SK-N-SH treated with all-trans-retinoic acid at 6 μM for 48 hours (cell line): ENCODE data around the gene UNCX.

Source experiments
- ATAC-seq: fragments of 200-7000 bp; cut with Tn5 transposase; 3 replicates; pipeline ENCODE4 v1.9.1; 2020; ENCODE audit warnings: mild to moderate bottlenecking, moderate library complexity
- ARNTL ChIP-seq: fragments of 450-650 bp; formaldehyde crosslinking; IDR thresholded peaks from 2 replicates; pipeline ENCODE4 v1.5.0; 2020; ENCODE audit warnings: low read depth, mild to moderate bottlenecking, moderate library complexity, borderline replicate concordance
- CREB5 ChIP-seq: fragments of 250-450 bp; sonication (Bioruptor Pico); IDR thresholded peaks from 2 replicates; pipeline ENCODE4 v1.5.1; 2020; ENCODE audit warnings: low read depth, mild to moderate bottlenecking, moderate library complexity
- CSRNP3 ChIP-seq: fragments of 250-450 bp; sonication (Bioruptor Pico); IDR thresholded peaks from 2 replicates; pipeline ENCODE4 v1.5.1; 2021; ENCODE audit warnings: mild to moderate bottlenecking, moderate library complexity
- ESRRG ChIP-seq: fragments of 250-450 bp; sonication (Bioruptor Pico); IDR thresholded peaks from 2 replicates; pipeline ENCODE4 v1.6.1; 2021; ENCODE audit warnings: mild to moderate bottlenecking
- GLIS3 ChIP-seq: fragments of 250-450 bp; sonication (Bioruptor Pico); IDR thresholded peaks from 2 replicates; pipeline ENCODE4 v1.5.0; 2020; ENCODE audit warnings: mild to moderate bottlenecking, moderate library complexity
- ISL1 ChIP-seq: fragments of 250-450 bp; sonication (Bioruptor Pico); IDR thresholded peaks from 2 replicates; pipeline ENCODE4 v2.1.2; 2022; ENCODE audit warnings: mild to moderate bottlenecking, moderate library complexity
- OSR1 ChIP-seq: fragments of 250-450 bp; sonication (Bioruptor Pico); IDR thresholded peaks from 2 replicates; pipeline ENCODE4 v1.8.0; 2022; ENCODE audit warnings: moderate library complexity, mild to moderate bottlenecking, inconsistent platforms
- PATZ1 ChIP-seq: fragments of 250-450 bp; sonication (Bioruptor Pico); IDR thresholded peaks from 2 replicates; pipeline ENCODE4 v1.8.0; 2020; ENCODE audit warnings: mild to moderate bottlenecking, moderate library complexity, borderline replicate concordance
- POU6F1 ChIP-seq: fragments of 250-450 bp; sonication (Bioruptor Pico); IDR thresholded peaks from 2 replicates; pipeline ENCODE4 v1.8.0; 2021; ENCODE audit warnings: low read depth, mild to moderate bottlenecking, moderate library complexity, borderline replicate concordance
- PPARA ChIP-seq: fragments of 250-450 bp; sonication (Bioruptor Pico); IDR thresholded peaks from 2 replicates; pipeline ENCODE4 v1.5.0; 2020; ENCODE audit warnings: mild to moderate bottlenecking, borderline replicate concordance
- RARB ChIP-seq: fragments of 250-450 bp; sonication (Bioruptor Pico); IDR thresholded peaks from 2 replicates; pipeline ENCODE4 v1.8.0; 2021; ENCODE audit warnings: mild to moderate bottlenecking, moderate library complexity
- SNAI2 ChIP-seq: fragments of 250-450 bp; sonication (Bioruptor Pico); IDR thresholded peaks from 2 replicates; pipeline ENCODE4 v1.5.0; 2020; ENCODE audit warnings: mild to moderate bottlenecking, moderate library complexity
- TOX ChIP-seq: fragments of 250-450 bp; sonication (Bioruptor Pico); IDR thresholded peaks from 2 replicates; pipeline ENCODE4 v1.8.0; 2021; ENCODE audit warnings: mild to moderate bottlenecking, moderate library complexity, borderline replicate concordance
- ZFP3 ChIP-seq: fragments of 250-450 bp; sonication (Bioruptor Pico); IDR thresholded peaks from 2 replicates; pipeline ENCODE4 v1.5.0; 2020; ENCODE audit warnings: mild to moderate bottlenecking, moderate library complexity
- ZFP30 ChIP-seq: fragments of 450-650 bp; formaldehyde crosslinking; IDR thresholded peaks from 2 replicates; pipeline ENCODE4 v1.5.0; 2022; ENCODE audit warnings: mild to moderate bottlenecking, moderate library complexity
- ZNF565 ChIP-seq: fragments of 450-650 bp; formaldehyde crosslinking; conservative IDR thresholded peaks from 2 replicates; pipeline ENCODE4 v1.5.0; 2020; ENCODE audit warnings: low read depth, mild to moderate bottlenecking, moderate library complexity
- ZNF8 ChIP-seq: fragments of 450-650 bp; formaldehyde crosslinking; IDR thresholded peaks from 2 replicates; pipeline ENCODE4 v1.5.0; 2020; ENCODE audit warnings: mild to moderate bottlenecking, moderate library complexity

UNCX gene

GRCh38 chr7:1218541-1219165 is 14.0 kb upstream of the UNCX start:
- no peak for ATAC-seq
- TF ChIP-seq ZFP30 (no peak), ZNF565 (CRISPR knock-in tag) (no peak), PPARA (no peak), PATZ1 (CRISPR knock-in tag) (no peak), CSRNP3 (CRISPR knock-in tag) (no peak), OSR1 (CRISPR knock-in tag) (no peak), ZNF8 (no peak), ESRRG (CRISPR knock-in tag) (no peak), TOX (CRISPR knock-in tag) (no peak), ARNTL (CRISPR knock-in tag) (no peak)

GRCh38 chr7:1219498-1219897 is 13.2 kb upstream of the UNCX start:
- peak; percentile 7; the same call in 2 of the 3 replicates for ATAC-seq

GRCh38 chr7:1220000-1220726 is 12.5 kb upstream of the UNCX start:
- ATAC-seq = no peak

More at GRCh38 chr7:1219498-1219897, 13.2 kb upstream of the UNCX start:
- TF ChIP-seq ISL1 (CRISPR knock-in tag) = no peak
- TF ChIP-seq POU6F1 = no peak
- TF ChIP-seq ESRRG (CRISPR knock-in tag) = no peak
- TF ChIP-seq ZNF8 = no peak

More at GRCh38 chr7:1220000-1220726, 12.5 kb upstream of the UNCX start:
- TF ChIP-seq RARB (CRISPR knock-in tag) (no peak), CSRNP3 (CRISPR knock-in tag) (no peak), ZNF565 (CRISPR knock-in tag) (no peak), SNAI2 (CRISPR knock-in tag) (no peak), ZFP3 (CRISPR knock-in tag) (no peak), GLIS3 (CRISPR knock-in tag) (no peak), ISL1 (CRISPR knock-in tag) (no peak), CREB5 (CRISPR knock-in tag) (no peak), PATZ1 (CRISPR knock-in tag) (no peak)
- TF ChIP-seq, all 23 proteins: peak for 0
